Upper lobe of right lung (tissue), 1 donor: ENCODE data around the gene DDX5. TPM values are rescaled to one million over a fixed set of nuclear protein-coding genes. Genes with fewer than 3 reads are reported as not detected.
"Not testable (repeated sequence)": the region's sequence is repeated elsewhere in the genome, so short reads cannot be mapped to it uniquely, and the experiment has no call there.

ENCODE experiments used
- ATAC-seq: fragments of 200-7000 bp; cut with Tn5 transposase; one replicate; pipeline ENCODE4 v1.9.1; 2020; ENCODE audit warnings: mild to moderate bottlenecking, moderate library complexity
- DNase-seq: peaks from one replicate; pipeline ENCODE4 v3.0.0-alpha.2; 2020
- H3K27ac ChIP-seq: fragments of 200-600 bp; one replicate; pipeline ENCODE4 v1.8.0; 2022
- H3K27me3 ChIP-seq: fragments of 200-600 bp; one replicate; pipeline ENCODE4 v1.8.0; 2022; ENCODE audit warnings: mild to moderate bottlenecking
- H3K36me3 ChIP-seq: fragments of 200-600 bp; one replicate; pipeline ENCODE4 v1.8.0; 2022
- H3K4me1 ChIP-seq: fragments of 200-600 bp; one replicate; pipeline ENCODE4 v1.8.0; 2022
- H3K4me3 ChIP-seq: fragments of 200-600 bp; one replicate; pipeline ENCODE4 v1.8.0; 2022; ENCODE audit warnings: mild to moderate bottlenecking
- H3K9me3 ChIP-seq: fragments of 200-600 bp; one replicate; pipeline ENCODE4 v1.8.0; 2022
- intact Hi-C: fragments of 100-400 bp; cut with DNase I; formaldehyde crosslinking; loops from one replicate; pipeline ENCODE4 v1.11.0; 2022
- total RNA-seq: library from RNA; stranded (reverse); fragmentation: NEBNext Ultra II Directional; extraction: Animal tissue kit (Norgen Biotek cat#: 25700); gene quantifications from one replicate; pipeline ENCODE4 v1.2.1, GENCODE V29; 2021
- TF ChIP-seq, protein P1 (sequence below): fragments of 200-600 bp; IDR thresholded peaks from one replicate; pipeline ENCODE4 v1.8.0; 2022; ENCODE audit warnings: antibody characterized with exemption
- donor health status: DM: no; HTN: yes; CAD: no; lungs with severe emphysema.

DDX5 gene
- total RNA-seq, 1 donor from 2014 or later, result 881 TPM

DNA sequence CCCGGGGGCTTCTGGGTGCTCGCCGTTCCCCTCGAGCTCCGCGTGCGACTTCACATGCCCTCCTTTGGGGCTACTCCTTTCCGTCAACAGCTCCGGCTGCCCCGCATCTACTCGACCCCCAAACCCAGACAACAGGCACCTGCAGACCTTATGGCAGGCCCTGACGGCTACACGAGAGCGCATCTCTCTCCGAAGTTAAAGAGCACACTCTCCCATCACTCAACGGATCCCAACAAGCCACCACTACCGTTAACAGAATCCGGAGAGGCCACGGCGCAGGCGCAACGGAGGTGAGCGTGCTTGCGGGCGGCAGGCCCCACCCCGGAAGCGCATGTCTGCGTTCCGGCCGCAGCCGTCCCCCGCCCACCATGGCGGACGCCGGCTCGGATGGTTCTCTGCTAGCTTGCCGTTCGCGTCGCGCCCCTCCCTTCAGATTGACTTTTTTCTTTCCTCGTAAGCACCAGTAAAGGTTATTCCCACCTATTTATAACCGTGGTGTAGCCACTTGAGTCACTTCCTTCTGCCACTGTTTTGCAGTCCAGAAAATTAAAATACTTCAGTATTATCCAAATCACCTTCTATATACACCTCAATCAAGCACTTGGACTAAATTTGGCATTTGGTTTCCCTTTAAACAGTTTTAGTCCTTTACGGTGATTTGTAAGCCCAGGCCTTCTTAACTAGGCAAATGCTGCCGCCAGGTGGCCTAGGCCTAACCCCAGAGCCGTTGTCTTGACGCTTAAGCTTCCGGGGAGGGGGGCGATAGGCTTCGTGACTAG, 9.1 kb downstream of the DDX5 start, which contains the start of gene POLG2:
Gene POLG2 (minus strand): TSS at position 269 of the 779 bp plus-strand sequence. CDS start 86 bp downstream, at position 183.
- Histone ChIP-seq H3K27ac (peak within 1 kb of the TSS; percentile 76), H3K4me1 (peaks cover 48% of the 10 kb centered on the region), H3K4me3 (peak within 1 kb of the TSS; percentile 80), H3K9me3 (no peaks in the 10 kb centered on the region), H3K36me3 (peaks cover 58% of the 10 kb centered on the region), H3K27me3 (no peaks in the 10 kb centered on the region)
- intact Hi-C loops, result loop anchor here (10.0 kb wide), 1 partner anchor 72 kb away; no protein-coding TSS in a partner anchor
- DNase-seq (peak; percentile 98), ATAC-seq (peak; percentile 98)
- TF ChIP-seq, protein P1, sequence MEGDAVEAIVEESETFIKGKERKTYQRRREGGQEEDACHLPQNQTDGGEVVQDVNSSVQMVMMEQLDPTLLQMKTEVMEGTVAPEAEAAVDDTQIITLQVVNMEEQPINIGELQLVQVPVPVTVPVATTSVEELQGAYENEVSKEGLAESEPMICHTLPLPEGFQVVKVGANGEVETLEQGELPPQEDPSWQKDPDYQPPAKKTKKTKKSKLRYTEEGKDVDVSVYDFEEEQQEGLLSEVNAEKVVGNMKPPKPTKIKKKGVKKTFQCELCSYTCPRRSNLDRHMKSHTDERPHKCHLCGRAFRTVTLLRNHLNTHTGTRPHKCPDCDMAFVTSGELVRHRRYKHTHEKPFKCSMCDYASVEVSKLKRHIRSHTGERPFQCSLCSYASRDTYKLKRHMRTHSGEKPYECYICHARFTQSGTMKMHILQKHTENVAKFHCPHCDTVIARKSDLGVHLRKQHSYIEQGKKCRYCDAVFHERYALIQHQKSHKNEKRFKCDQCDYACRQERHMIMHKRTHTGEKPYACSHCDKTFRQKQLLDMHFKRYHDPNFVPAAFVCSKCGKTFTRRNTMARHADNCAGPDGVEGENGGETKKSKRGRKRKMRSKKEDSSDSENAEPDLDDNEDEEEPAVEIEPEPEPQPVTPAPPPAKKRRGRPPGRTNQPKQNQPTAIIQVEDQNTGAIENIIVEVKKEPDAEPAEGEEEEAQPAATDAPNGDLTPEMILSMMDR, result peak; percentile 39

GRCh38 chr17:64496348-64496785, 9.7 kb downstream of the DDX5 start:
- no peaks in the 10 kb centered on the region for H3K27me3 ChIP-seq
- intact Hi-C loops, result loop anchor here (10.0 kb wide), 1 partner anchor 72 kb away; no protein-coding TSS in a partner anchor
- peak overlapping the region; percentile 80 for H3K4me3 ChIP-seq
- peaks cover 42% of the 10 kb centered on the region for H3K4me1 ChIP-seq
- H3K36me3 ChIP-seq, result peaks cover 56% of the 10 kb centered on the region
- ATAC-seq, result no peak
- H3K9me3 ChIP-seq, result no peaks in the 10 kb centered on the region
- DNase-seq, result no peak
- TF ChIP-seq, protein P1, result no peak
- H3K27ac ChIP-seq, result peak overlapping the region; percentile 76

DNA sequence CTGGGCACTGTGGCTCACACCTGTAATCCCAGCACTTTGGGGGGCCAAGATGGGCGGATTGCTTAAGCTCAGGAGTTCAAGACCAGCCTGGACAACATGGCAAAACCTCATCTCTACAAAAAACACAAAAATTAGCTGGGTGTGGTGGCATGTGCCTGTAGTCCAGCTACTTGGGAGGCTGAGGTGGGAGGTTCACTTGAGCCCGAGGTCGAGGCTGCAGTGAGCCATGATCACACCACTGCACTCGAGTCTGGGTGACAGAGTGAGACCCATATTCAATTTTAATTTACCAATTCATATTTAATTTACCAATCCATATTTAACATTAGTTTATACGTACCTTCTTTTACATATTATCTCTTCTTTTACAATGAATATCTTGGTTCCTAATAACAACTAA, 10.8 kb downstream of the DDX5 start:
- not testable (repeated sequence) for H3K27ac ChIP-seq, H3K27me3 ChIP-seq, H3K4me3 ChIP-seq, H3K9me3 ChIP-seq, ATAC-seq, DNase-seq
- peaks cover 54% of the 10 kb centered on the region for H3K36me3 ChIP-seq
- H3K4me1 ChIP-seq, result peaks cover 34% of the 10 kb centered on the region
- intact Hi-C loops, result loop anchor here (10.0 kb wide), 1 partner anchor 70 kb away; no protein-coding TSS in a partner anchor

- TF ChIP-seq, protein P1, result no peak
- no peaks in the 10 kb centered on the region for H3K9me3 ChIP-seq
- H3K27ac ChIP-seq, result no peak overlapping the region
- ATAC-seq, result no peak
- no peak for DNase-seq
- H3K27me3 ChIP-seq, result no peaks in the 10 kb centered on the region
- peaks cover 52% of the 10 kb centered on the region for H3K36me3 ChIP-seq
- H3K4me3 ChIP-seq, result no peak overlapping the region
- peaks cover 22% of the 10 kb centered on the region for H3K4me1 ChIP-seq
- intact Hi-C loops, result loop anchor here (10.0 kb wide), 1 partner anchor 69 kb away; no protein-coding TSS in a partner anchor
Observed at GRCh38 chr17:64494121-64494520, 12.0 kb downstream of the DDX5 start.

DNA sequence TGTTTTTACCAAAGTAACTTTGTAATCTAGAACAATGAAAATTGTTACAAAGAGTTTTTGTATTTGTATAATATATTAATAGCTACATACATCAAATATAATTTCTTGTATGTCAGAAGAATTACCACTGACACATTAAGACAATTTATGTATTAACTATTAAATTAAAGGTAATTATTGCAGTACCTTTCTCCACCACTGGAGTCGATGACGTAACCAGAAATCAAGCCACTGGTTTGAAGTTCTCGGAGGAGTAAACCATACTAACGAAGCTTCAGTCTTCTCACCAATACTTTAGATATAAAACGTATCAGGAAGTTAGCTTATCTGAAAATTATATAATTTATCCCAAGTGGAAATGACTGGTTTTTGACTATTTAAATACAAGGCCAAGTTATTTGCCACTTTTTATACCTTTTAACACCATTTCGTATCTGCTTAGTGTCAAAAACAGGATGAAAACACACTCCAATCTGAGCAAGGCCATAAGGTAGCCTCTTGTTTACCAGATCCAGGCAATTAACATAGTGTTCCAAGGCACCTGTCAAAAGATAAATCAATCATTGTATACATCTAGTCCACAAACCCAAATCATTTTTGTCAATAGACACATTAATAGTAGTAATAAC, 13.5 kb downstream of the DDX5 start:
- intact Hi-C loops, result loop anchor here (10.0 kb wide), 1 partner anchor 68 kb away; no protein-coding TSS in a partner anchor
- TF ChIP-seq, protein P1, result peak; percentile 61
- no peaks in the 10 kb centered on the region for H3K27me3 ChIP-seq
- ATAC-seq (no peak), DNase-seq (no peak)
- H3K9me3 ChIP-seq, result no peaks in the 10 kb centered on the region
- H3K27ac ChIP-seq, result no peak overlapping the region
- H3K36me3 ChIP-seq, result peaks cover 48% of the 10 kb centered on the region
- H3K4me1 ChIP-seq, result peaks cover 22% of the 10 kb centered on the region
- no peak overlapping the region for H3K4me3 ChIP-seq

GRCh38 chr17:64491994-64492393, 14.1 kb downstream of the DDX5 start:
- intact Hi-C loops, result loop anchor here (10.0 kb wide), 1 partner anchor 67 kb away; no protein-coding TSS in a partner anchor
- H3K36me3 ChIP-seq, result peaks cover 46% of the 10 kb centered on the region
- H3K4me3 ChIP-seq, result no peak overlapping the region
- no peak overlapping the region for H3K27ac ChIP-seq
- no peaks in the 10 kb centered on the region for H3K9me3 ChIP-seq
- H3K4me1 ChIP-seq, result peaks cover 17% of the 10 kb centered on the region
- ATAC-seq (no peak), DNase-seq (no peak)
- no peaks in the 10 kb centered on the region for H3K27me3 ChIP-seq
- TF ChIP-seq, protein P1, result no peak
